K562 (cell line): ENCODE measurements around the gene PDCL3. TPM values are rescaled to one million over a fixed set of nuclear protein-coding genes. Genes with fewer than 3 reads are reported as not detected.

ENCODE experiments used
- ARHGAP35 ChIP-seq: fragments of 450-650 bp; IDR thresholded peaks from 2 replicates; pipeline ENCODE4 v1.6.1; 2018; ENCODE audit not compliant: partially characterized antibody
- ARID3B ChIP-seq: fragments of 250-450 bp; sonication (Bioruptor Pico); IDR thresholded peaks from 2 replicates; pipeline ENCODE4 v1.4.0; 2020; ENCODE audit warnings: borderline replicate concordance
- BACH1 ChIP-seq: fragments of 200-800 bp; sonication (Bioruptor generic); IDR thresholded peaks from 2 replicates; pipeline ENCODE4 v1.6.1; 2016; ENCODE audit warnings: missing genetic modification characterization, missing compliant biosample characterization
- FOXA1 ChIP-seq: fragments of 450-650 bp; IDR thresholded peaks from 2 replicates; pipeline ENCODE4 v1.6.1; 2016; ENCODE audit warnings: mild to moderate bottlenecking, borderline replicate concordance
- GATA2 ChIP-seq: sonication (generic); formaldehyde crosslinking; IDR thresholded peaks from 2 replicates; pipeline ENCODE4 v1.4.0; 2020; ENCODE audit warnings: mild to moderate bottlenecking, missing genetic modification reagents
- HNRNPLL ChIP-seq: fragments of 200-400 bp; formaldehyde crosslinking; IDR thresholded peaks from 2 replicates; pipeline ENCODE4 v1.6.1; 2017; ENCODE audit warnings: low read length, low read depth, mild to moderate bottlenecking; ENCODE audit not compliant: poor library complexity, severe bottlenecking
- IFI16 ChIP-seq: fragments of 250-450 bp; sonication (Bioruptor Pico); IDR thresholded peaks from 2 replicates; pipeline ENCODE4 v2.1.2; 2022; ENCODE audit warnings: mild to moderate bottlenecking, inconsistent platforms
- KAT8 ChIP-seq: fragments of 450-650 bp; IDR thresholded peaks from 2 replicates; pipeline ENCODE4 v1.6.1; 2016; ENCODE audit warnings: low read depth, mild to moderate bottlenecking
- LCOR ChIP-seq: sonication (generic); formaldehyde crosslinking; IDR thresholded peaks from 2 replicates; pipeline ENCODE4 v1.8.0; 2022; ENCODE audit warnings: mild to moderate bottlenecking, missing genetic modification reagents
- MED1 ChIP-seq: sonication (generic); formaldehyde crosslinking; IDR thresholded peaks from 2 replicates; pipeline ENCODE4 v1.8.1; 2023; ENCODE audit warnings: missing genetic modification reagents, borderline replicate concordance
- MTA3 ChIP-seq: fragments of 450-650 bp; formaldehyde crosslinking; IDR thresholded peaks from 2 replicates; pipeline ENCODE4 v1.6.1; 2017; ENCODE audit warnings: mild to moderate bottlenecking, borderline replicate concordance
- NUFIP1 ChIP-seq: fragments of 450-650 bp; IDR thresholded peaks from 2 replicates; pipeline ENCODE4 v1.6.1; 2018; ENCODE audit not compliant: partially characterized antibody
- PHB ChIP-seq: fragments of 250-450 bp; sonication (Bioruptor Pico); IDR thresholded peaks from 2 replicates; pipeline ENCODE4 v1.5.0; 2021
- PPARD ChIP-seq: fragments of 250-450 bp; sonication (Bioruptor Pico); IDR thresholded peaks from 2 replicates; pipeline ENCODE4 v1.8.0; 2022; ENCODE audit warnings: inconsistent platforms, mild to moderate bottlenecking, moderate library complexity
- RBM25 ChIP-seq: fragments of 200-400 bp; formaldehyde crosslinking; IDR thresholded peaks from 2 replicates; pipeline ENCODE4 v1.6.1; 2018; ENCODE audit warnings: low read length, low read depth, moderate library complexity; ENCODE audit not compliant: severe bottlenecking
- RBM34 ChIP-seq: fragments of 200-400 bp; formaldehyde crosslinking; IDR thresholded peaks from 2 replicates; pipeline ENCODE4 v1.6.1; 2018; ENCODE audit warnings: low read length, borderline replicate concordance; ENCODE audit not compliant: insufficient read depth
- RNF2 ChIP-seq: sonication (generic); IDR thresholded peaks from 2 replicates; pipeline ENCODE4 v1.6.1; 2016
- SMARCA4 ChIP-seq: fragments of 450-650 bp; IDR thresholded peaks from 2 replicates; pipeline ENCODE4 v1.6.1; 2016
- YY1 ChIP-seq, 3 experiments: IDR thresholded peaks; 2 replicates each; pipeline ENCODE4 v1.6.1; 2011; ENCODE audit warnings: low read length in 2 of 3, mild to moderate bottlenecking in 2 of 3, moderate library complexity in 2 of 3, borderline replicate concordance in 1 of 3, control low read depth in 1 of 3, low read depth in 1 of 3; ENCODE audit not compliant: insufficient read depth in 3 of 3, insufficient replicate concordance in 2 of 3, control insufficient read depth in 1 of 3, insufficient read length in 1 of 3; ENCODE audit errors: extremely low read depth in 1 of 3
- ZBTB9 ChIP-seq: fragments of 450-650 bp; formaldehyde crosslinking; IDR thresholded peaks from 2 replicates; pipeline ENCODE4 v1.4.0; 2020; ENCODE audit warnings: mild to moderate bottlenecking, moderate library complexity
- ZFX ChIP-seq: sonication (generic); formaldehyde crosslinking; IDR thresholded peaks from 2 replicates; pipeline ENCODE4 v1.8.0; 2022; ENCODE audit warnings: mild to moderate bottlenecking, missing genetic modification reagents, moderate library complexity
- ZSCAN29 ChIP-seq: fragments of 450-650 bp; IDR thresholded peaks from 2 replicates; pipeline ENCODE4 v1.6.1; 2017
- polyA plus RNA-seq, 8 experiments: library from polyadenylated mRNA; depleted of rRNA in 4 of 8; stranded (reverse) in 5 of 8; unstranded in 3 of 8; fragments of >200 nt; fragmentation: Nextera tagmentation in 2 of 8; fragmentation: Illumina TruSeq in 1 of 8; extraction: Ambion mirVana in 2 of 8; extraction: Trizol in 1 of 8; gene quantifications; 2 replicates each; pipeline versions ENCODE4 v1.2.1 to v1.2.3, GENCODE V29; 2011 to 2014; ENCODE audit warnings: inconsistent platforms in 1 of 8, missing spikeins in 1 of 8
- total RNA-seq, 7 experiments: library from RNA; depleted of rRNA in 6 of 7; stranded (reverse); fragments of >200 nt in 6 of 7; fragmentation: Illumina TruSeq in 2 of 7; extraction: Trizol in 2 of 7; gene quantifications; 2 replicates each; pipeline versions ENCODE4 v1.2.1 to v1.2.3, GENCODE V29; 2011 to 2021; ENCODE audit warnings: low replicate concordance in 1 of 7
- TF ChIP-seq, protein P1 (sequence below): IDR thresholded peaks from 2 replicates; pipeline ENCODE4 v1.6.1; 2014; ENCODE audit warnings: antibody characterized with exemption
- TF ChIP-seq, protein P2 (sequence below), 2 experiments: fragments of 450-650 bp in 1 of 2; sonication (generic) in 1 of 2; formaldehyde crosslinking; conservative IDR thresholded peaks; 2 replicates each; pipeline versions ENCODE4 v1.4.0 to v1.8.1; 2020 to 2022; ENCODE audit warnings: mild to moderate bottlenecking in 1 of 2, missing genetic modification reagents in 1 of 2

Gene PDCL3
- total and polyA plus RNA-seq, 9 of the 15 experiments (the other 6 are each of a cell fraction or from before 2014, with no cell fraction given) = 16.6 to 76.7 (median 26.9) TPM

GRCh38 chr2:100562613-100563406 lies at the start of gene PDCL3 (continued):
- TF ChIP-seq IFI16 (CRISPR knock-in tag) (no peak), RNF2 (peak; percentile 60; the same call in 1 of the 2 replicates), PPARD (CRISPR knock-in tag) (no peak), SMARCA4 (no peak; the same call in 1 of the 2 replicates), HNRNPLL (peak; percentile 52), RBM25 (no peak), ARHGAP35 (no peak), ZBTB9 (CRISPR knock-in tag) (peak; percentile 80; the same call in 1 of the 2 replicates), PHB (no peak), FOXA1 (no peak), LCOR (peak; percentile 90), ZSCAN29 (no peak), BACH1 (no peak), MED1 (no peak), ARID3B (CRISPR knock-in tag) (no peak), NUFIP1 (no peak), RBM34 (no peak), KAT8 (no peak), GATA2 (peak; percentile 85), MTA3 (no peak; the same call in 1 of the 2 replicates), YY1 (IDR thresholded peaks at IDR 0.05; ENCODE audit: borderline replicate concordance in 1 of 3, control insufficient read depth in 1 of 3, extremely low read depth in 1 of 3, insufficient read depth in 3 of 3, insufficient read length in 1 of 3, insufficient replicate concordance in 2 of 3, low read depth in 1 of 3, low read length in 2 of 3) (peak in 1 of 3 experiments; percentile 22), ZFX (peak; percentile 92)
- TF ChIP-seq, protein P1, sequence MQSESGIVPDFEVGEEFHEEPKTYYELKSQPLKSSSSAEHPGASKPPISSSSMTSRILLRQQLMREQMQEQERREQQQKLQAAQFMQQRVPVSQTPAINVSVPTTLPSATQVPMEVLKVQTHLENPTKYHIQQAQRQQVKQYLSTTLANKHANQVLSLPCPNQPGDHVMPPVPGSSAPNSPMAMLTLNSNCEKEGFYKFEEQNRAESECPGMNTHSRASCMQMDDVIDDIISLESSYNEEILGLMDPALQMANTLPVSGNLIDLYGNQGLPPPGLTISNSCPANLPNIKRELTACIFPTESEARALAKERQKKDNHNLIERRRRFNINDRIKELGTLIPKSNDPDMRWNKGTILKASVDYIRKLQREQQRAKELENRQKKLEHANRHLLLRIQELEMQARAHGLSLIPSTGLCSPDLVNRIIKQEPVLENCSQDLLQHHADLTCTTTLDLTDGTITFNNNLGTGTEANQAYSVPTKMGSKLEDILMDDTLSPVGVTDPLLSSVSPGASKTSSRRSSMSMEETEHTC = 0 out of 2 replicates have a peak, but pooled peaks have one; percentile 18
- TF ChIP-seq, protein P2, sequence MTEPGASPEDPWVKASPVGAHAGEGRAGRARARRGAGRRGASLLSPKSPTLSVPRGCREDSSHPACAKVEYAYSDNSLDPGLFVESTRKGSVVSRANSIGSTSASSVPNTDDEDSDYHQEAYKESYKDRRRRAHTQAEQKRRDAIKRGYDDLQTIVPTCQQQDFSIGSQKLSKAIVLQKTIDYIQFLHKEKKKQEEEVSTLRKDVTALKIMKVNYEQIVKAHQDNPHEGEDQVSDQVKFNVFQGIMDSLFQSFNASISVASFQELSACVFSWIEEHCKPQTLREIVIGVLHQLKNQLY (CRISPR knock-in tag; conservative IDR thresholded peaks at IDR 0.05) = no peak
